HG03521 (cell line): ENCODE results near the gene SLC17A8.
A peak's percentile ranks its signal among the peaks of the same experiment; 100 is the strongest.
"Not testable (repeated sequence)": the region's sequence is repeated elsewhere in the genome, so short reads cannot be mapped to it uniquely, and the experiment has no call there.

Source experiments
- ATAC-seq: cut with Tn5 transposase; IDR thresholded peaks from one replicate; pipeline ENCODE4 v1.9.1; 2021; ENCODE audit warnings: mild to moderate bottlenecking, moderate library complexity; ENCODE audit not compliant: unreplicated experiment

The SLC17A8 gene

GRCh38 chr12:100356644-100357223, at the start of gene SLC17A8:
SLC17A8 (plus strand) TSS chr12:100357074; CDS start chr12:100357392, 318 bp downstream.
- ATAC-seq: no peak

DNA sequence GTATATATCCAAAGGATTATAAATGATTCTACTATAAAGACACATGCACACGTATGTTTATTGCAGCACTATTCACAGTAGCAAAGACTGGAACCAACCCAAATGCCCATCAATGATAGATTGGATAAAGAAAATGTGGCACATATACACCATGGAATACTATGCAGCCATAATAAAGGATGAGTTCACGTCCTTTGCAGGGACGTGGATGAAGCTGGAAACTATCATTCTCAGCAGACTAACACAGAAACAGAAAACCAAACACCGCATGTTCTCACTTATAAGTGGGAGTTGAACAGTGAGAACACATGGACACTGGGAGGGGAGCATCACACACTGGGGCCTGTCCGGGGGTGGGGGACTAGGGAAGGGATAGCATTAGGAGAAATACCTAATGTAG, 48.7 kb upstream of the SLC17A8 start:
- not testable (repeated sequence) for ATAC-seq

DNA sequence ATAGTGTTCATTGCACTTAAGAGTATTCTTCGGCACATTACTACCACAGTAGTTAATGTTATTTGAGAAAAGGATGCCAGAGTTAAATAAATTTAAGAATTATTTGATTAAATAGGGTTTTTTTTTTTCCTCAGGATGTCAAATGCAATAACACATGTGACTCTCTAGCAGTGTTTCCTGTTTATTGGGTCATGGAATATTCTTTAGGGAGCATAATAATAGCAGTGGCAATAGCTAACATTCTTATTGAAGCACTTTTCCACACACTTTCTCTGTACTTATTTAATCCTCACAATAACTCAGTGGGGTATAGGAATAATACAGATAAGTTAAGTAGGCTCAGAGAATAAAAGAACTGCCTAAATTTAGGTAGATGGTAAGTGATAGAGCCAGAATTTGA, 45.6 kb upstream of the SLC17A8 start:
- ATAC-seq: no peak

DNA sequence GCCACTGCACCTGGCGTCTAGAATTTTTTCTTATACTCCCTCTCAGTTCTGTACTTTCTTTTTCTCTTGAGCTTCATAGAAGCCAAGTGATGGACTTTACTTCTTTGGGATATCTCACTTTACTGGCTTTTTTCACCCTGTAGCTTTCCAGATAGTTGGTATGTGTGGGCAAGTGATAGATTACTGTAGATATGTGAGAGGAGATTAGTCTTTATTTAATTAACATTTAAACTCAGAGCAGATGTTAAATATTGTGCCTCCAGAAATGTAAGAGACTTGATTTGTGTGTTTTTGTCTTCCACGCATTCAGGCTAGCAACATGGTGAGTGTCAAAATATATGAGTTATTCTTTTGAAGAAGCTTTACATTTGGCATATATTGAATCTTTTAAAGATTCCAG, 39.5 kb upstream of the SLC17A8 start:
- no peak for ATAC-seq

GRCh38 chr12:100324498-100324897, 32.4 kb upstream of the SLC17A8 start:
- ATAC-seq: no peak

- no peak for ATAC-seq
Measured at GRCh38 chr12:100326208-100326607, 30.7 kb upstream of the SLC17A8 start.

- peak; percentile 77 for ATAC-seq
Measured at GRCh38 chr12:100329800-100330199, 27.1 kb upstream of the SLC17A8 start.

DNA sequence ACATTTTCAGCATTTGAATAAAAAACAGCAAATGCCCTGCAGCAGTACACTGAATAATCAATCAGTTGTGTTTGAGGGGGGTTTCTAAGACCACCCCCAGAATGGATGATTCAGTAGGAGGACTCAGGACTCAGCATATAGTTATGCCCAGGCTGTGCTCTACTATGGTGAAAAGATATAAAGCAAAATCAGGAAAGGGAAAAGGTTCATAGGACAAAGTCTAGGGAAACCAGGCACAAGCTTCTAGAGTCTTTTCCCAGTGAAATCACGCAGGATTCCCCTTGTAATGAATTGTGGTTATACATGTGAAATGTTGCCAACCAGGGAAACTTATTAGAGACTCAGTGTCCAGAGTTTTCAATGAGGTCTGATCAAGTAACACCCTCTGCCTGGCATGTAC, 25.0 kb upstream of the SLC17A8 start:
- no peak for ATAC-seq

DNA sequence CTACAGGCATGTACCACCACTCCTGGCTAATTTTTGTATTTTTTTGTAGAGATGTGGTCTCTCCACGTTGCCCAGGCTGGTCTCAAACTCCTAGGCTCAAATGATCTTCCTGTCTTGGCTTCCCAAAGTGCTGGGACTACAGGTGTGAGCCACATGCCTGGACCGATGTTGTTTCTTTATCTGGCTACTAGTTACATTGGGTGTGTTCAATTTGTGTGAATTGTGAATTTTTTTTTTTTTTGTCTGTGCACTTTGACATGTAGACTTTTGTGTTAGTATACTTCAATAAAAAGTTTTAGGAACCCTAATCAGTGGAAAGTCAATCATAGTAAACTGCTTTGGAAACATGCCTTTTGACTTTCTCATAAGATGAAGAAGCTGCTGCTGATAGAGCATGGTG, 24.0 kb upstream of the SLC17A8 start:
- no peak for ATAC-seq

DNA sequence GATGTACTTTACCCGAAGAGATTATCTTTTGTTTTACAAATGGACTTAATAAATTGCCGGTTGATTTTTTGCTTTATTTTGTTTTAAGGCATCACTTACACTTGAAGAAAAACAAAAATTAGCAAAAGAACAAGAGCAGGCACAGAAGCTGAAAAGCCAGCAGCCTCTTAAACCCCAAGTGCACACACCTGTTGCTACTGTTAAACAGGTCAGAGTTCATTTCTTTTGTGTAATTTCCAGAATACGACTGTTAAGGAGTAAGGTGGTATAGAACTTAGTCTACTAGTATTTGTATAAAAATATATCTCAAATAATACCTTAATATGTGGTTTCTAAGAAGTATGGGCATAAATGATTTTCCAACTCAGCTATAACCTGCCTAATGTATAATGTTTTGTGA, 19.6 kb upstream of the SLC17A8 start:
- ATAC-seq: no peak

- ATAC-seq: no peak
Measured at GRCh38 chr12:100337727-100338126, 19.1 kb upstream of the SLC17A8 start.

GRCh38 chr12:100339071-100339470, 17.8 kb upstream of the SLC17A8 start:
- no peak for ATAC-seq

- ATAC-seq: not testable (repeated sequence)
Measured at GRCh38 chr12:100342897-100343296, 14.0 kb upstream of the SLC17A8 start.

GRCh38 chr12:100344351-100344750, 12.5 kb upstream of the SLC17A8 start:
- not testable (repeated sequence) for ATAC-seq

GRCh38 chr12:100345020-100345767, 11.7 kb upstream of the SLC17A8 start:
- ATAC-seq: no peak

DNA sequence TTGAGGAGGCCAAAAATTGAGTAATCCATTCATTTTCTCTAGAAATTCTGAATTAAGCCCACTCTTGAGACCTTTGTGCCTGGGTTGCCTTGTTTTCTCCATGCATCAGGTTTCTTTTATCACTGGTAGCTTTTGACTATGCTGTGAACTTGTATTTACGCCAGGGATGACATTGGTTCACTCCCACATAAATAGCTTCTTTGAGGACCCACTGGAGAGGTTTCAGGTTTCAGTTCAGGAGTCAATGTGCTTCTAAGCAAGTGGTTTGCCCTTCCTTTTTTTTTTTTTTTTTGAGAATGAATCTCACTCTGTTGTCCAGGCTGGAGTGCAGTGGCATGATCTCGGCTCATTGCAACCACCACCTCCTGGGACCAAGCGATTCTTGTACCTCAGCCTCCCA, 10.2 kb upstream of the SLC17A8 start:
- no peak for ATAC-seq

- ATAC-seq: no peak
Measured at GRCh38 chr12:100348657-100349454, 8.0 kb upstream of the SLC17A8 start.

DNA sequence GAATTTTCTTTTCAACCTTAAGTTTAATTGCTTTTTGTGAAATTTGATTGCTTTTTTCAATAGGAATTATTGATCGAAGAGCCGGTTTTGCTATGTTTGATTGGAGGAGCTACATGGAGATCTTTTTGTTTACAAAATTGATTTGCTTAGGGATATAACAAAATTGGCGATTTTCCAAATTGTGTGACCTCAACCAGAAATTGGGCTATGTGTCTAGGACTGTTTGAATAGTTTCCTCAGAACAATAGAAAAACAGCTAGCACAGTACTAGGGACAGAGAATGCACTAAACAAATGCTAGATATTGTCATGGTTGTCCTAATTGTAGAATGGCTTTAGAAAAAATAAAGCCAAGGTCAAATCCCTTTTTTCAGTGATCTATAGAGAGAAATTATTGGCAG, 2.4 kb downstream of the SLC17A8 start:
- ATAC-seq: no peak

DNA sequence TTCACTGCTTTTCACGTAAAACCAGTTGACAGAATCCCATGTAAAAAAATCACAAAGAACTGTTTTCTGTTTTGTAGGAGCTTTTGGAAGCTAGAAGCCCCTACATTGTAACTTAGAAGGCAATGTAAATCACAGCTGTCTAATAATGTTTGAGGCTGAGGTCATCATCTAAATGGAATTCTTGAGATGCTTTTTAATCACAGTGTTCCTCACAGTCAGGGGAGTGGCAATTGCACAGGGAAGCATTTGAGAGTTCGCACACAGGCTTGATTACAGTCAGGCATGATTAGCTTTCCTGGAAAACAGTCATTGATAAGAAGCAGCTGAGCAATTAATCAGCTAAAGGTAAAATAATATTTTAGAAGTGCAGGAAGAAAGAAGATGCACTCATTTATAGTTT, 2.9 kb downstream of the SLC17A8 start:
- ATAC-seq: no peak

DNA sequence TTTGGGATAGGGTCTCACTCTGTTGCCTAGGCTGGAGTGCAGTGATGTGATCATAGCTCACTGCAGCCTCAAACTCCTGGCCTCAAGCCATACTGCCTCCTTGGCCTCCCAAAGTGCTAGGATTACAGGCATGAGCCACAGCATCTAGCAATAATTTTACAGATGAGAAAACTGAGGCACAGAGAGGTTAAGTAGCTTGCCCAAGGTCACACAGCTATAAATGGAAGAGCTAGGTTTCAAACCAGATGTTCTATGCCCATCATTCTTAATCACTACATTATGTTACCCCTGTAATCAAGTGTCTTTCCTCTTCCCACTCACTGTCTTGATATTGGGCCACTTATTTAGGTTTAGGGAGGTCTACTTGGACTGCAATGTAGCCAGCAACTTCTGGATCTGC, 3.6 kb downstream of the SLC17A8 start:
- ATAC-seq: no peak

- ATAC-seq: no peak
Measured at GRCh38 chr12:100364324-100364723, 7.5 kb downstream of the SLC17A8 start.

DNA sequence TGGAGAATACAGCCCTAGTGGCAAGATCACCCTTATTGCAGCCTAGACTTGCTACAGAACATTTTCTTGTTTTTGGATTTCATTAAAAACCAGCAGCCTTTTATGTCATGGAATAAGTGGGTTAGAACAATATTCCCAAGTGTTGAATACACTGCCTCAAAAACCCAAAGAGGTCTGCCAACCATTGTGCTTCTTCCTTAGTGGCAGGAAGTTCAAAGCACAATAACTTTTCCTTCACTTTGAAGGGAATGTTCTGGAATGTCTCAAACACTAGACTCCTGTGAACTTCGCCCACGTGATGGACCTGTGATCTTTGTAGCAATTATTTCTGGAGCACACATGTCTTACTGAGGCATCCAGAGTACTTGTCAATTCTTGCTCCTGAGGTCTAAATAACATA, 8.5 kb downstream of the SLC17A8 start:
- ATAC-seq: no peak
